Endometrium (tissue), 2 donors: ENCODE data around the gene ZSCAN5C.
"Not testable (repeated sequence)": the region's sequence is repeated elsewhere in the genome, so short reads cannot be mapped to it uniquely, and the experiment has no call there.

Experiments used
- FAIRE-seq: peaks from 2 replicates; lab custom pipeline; 2012; peaks lifted over from hg19 to GRCh38; lab: Jason Lieb, UNC
- donor health status: control.
- donor health status: control.

ZSCAN5C gene

DNA sequence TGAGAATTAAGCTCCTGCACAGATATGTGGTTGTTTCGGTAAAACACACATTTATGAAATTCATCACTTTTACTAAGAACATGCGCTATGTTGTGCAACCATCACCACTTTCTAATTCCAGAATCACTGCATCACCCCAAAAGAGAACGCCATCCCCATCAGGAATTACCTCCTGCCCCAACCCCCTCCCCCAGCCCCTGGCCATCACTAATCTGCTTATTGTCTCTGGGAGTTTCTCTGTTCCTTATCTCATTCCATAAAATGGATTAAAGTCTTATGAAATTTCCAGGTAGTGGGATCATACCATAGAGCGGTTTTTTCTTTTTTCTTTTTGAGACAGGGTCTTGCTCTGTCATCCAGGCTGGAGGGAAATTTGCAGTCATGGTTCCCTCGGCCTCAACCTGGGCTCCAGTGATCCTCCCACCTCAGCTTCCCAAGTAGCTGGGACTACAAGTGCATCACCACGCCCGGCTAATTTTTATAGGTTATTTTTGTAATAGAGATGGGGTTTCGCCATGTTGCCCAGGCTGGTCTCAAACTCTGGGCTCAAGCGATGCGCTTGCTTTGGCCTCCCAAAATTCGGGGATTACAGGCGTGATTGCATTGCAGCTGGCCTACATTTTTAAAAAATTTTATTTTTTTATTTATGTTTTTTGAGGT lies 8.0 kb upstream of the ZSCAN5C start:
- FAIRE-seq = no peak

DNA sequence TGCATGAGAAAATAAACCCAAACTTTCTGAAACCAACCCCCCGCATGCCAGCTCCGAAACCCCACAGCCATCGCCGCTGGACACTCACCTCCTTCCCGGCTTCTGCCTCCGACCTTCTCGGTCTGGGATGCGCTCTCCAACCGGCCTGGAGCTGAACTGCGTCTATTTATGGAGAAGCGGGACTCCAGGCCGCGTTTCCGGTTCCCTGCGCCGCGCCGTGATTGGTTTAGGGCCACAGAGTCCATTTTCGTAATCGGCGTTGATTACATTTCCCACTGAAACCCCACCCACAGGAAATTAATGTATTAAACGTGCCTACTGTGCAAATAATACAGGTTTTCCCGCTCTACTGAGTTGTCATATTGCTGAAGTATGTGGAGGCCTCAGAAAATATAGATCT lies 4.4 kb upstream of the ZSCAN5C start, which contains the start of gene ZSCAN5B:
Gene ZSCAN5B, minus strand, starts transcription at position 138 of the 400 bp plus-strand sequence. CDS start 4,731 bp downstream, outside the sequence.
- not testable (repeated sequence) for FAIRE-seq

DNA sequence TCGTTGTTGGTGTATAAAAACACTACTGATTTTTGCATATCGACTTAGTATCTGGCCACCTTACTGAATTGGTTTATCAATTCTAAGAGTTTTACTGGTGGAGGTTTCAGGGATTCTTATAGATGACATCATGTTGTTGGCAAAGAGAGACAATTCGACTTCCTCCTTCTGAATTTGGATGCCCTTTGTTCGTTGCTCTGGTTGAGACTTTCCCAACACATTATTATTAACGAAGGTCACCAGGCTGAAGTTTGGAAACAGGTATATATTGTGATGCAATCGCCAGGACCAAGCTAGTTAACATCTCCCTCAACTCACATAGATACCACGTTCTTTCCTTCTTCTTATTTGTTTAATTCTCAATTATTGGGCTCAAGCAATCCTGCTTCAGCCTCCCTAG lies 2.4 kb upstream of the ZSCAN5C start:
- no peak for FAIRE-seq

DNA sequence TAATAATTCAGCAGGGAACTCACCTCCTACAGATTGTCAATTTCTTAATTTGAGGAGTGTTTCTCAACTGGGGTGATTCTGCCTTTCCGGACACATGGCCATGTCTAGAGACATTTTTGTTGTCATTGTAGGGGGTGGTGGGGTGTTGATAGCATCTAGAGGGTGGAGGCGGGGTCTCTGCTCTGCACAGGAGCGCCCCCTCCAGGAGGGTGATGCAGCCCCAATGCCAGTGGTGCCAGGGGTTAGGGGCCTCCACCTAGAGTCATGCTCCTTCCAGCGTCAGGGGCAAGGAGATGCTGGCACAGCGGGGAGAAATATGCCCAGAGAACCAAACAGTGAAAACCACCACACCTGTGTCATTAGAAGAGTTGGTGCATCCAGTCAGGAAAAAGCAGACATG lies 5.5 kb downstream of the ZSCAN5C start:
- FAIRE-seq = not testable (repeated sequence)

DNA sequence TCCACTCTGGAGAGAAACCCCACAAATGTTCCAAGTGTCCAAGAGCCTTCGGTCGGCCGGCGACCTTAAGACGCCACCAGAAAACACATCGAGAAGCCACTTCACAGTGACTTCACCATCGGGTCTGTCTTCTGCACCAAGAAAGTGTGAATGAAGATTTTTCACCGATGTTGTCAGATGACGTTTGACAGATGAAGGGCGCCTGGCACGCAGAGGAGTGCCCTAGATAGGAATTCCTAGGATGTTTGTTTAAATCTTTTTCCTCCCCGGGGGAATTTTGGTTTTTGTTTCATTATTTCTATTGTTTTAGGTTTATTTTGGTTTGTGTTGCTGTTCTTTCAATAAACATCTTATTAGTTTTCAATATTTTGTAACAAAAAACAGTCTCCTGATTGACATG lies 7.0 kb downstream of the ZSCAN5C start:
- FAIRE-seq = no peak

DNA sequence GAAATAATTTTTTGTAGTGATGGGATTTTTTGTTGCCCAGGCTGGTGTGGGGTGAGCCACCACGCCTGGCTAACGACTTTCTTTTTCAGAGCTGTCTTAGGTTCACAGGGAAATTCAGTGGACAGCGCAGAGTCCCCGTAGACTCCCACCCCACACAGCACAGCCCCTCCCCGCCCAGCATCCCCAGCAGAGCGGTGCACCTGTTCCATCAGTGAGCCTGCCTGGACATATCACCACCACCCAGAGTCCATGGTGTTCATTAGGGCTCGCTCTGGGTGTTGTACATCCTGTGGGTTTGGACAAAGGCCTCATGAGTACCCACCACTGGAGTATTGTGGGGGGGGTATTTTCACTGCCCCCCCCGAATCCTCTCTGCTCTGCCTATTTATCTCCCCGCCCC lies 8.0 kb downstream of the ZSCAN5C start:
- FAIRE-seq = not testable (repeated sequence)

DNA sequence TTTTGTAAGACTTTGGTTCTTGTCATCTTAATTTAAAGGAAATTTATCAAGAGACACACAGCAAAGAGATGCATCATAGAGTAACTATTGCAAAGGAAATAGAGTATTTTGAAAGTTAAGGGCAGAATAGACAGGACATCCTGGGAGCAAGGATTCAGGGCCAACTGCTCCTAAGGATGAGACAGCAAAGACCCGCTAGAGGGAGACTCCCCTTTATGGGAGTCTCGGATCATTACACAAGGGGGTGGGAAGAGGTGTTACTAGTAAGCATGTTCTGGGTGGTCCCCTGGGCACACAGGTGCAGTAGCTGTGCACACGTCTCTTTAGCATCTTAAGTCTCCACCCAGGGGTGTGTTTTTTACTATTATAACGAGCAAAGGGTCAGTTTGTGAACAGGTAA lies 9.6 kb downstream of the ZSCAN5C start:
- FAIRE-seq = no peak

DNA sequence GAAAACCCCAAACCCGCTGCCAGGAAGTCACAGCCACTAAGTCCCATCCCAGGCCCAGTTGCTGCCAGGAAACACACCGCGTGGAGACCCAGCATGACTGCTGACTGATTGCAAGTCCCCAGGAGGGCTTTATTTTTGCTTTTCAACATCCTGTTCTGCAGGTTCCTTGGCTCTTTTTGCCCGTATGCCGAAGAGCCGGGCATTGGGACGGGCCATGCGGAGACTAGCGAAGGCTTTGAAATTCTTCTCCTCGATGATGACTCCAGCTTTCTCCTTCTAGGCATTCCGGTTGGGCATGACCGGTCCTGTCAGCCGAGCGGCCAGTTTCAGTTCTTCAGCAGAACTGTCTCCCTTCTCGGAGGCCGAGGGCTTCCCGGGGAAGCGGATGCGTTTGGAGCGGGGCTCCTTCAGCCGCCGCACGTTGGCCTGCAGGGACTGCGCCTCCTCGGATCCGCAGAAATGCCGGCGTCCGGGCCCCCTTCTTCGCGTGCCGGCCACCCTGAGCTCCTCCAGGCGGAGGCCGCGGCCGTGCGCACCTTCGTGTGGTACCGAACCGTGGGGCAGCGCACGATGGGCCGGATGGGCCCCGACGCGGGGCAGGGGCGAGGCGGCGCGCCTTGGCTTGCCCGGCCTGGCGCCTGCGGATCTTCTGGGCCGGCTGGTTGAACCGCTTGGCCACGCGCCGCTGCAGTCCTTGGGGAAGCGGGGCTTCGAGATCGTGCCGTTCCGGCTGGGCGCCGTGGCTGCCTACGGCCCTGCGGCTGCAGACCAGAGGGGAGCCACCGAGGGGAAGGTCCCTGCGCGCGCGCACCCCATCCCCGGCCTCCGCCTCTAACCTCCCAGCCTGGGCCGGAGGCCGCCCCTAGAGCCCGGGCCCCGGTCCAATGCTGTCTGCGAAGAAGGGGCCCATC lies 15.2 kb downstream of the ZSCAN5C start:
- FAIRE-seq = no peak

DNA sequence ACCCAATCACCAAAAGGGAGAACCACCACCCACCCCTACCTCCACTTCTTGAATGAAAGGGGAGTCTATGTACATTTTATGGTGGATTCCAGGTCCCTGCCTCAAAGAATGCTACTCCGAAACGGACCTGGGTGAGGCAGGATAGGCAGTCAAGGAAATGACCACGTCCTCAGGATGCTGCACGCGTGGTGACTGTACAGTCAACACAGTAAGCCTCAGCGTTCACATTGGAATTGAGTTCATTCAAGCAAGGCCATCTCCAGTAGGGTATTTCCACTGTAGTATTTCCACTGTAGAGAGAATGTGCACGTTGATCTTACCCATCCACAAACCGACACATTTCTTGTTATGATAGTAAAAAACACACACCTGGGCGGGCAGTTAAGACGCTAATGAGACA lies 16.9 kb downstream of the ZSCAN5C start:
- no peak for FAIRE-seq

DNA sequence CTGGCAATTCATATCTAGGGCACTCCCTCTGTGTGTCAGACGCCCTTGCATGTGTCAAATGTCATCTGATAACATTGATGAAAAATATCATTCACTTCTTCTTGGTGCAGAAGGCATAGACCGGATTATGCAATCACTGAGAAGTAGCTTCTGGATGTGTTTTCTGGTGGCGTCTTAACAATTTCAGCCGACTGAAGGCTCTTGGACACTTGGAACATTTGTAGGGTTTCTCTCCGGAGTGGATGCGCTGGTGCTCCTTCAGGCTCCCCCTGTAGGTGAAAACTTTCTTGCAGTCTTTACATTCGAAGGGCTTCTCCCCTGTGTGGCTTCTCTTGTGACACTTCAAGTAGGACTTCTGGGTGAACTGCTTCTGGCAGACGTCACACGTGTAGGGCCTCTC lies 19.4 kb downstream of the ZSCAN5C start:
- not testable (repeated sequence) for FAIRE-seq

DNA sequence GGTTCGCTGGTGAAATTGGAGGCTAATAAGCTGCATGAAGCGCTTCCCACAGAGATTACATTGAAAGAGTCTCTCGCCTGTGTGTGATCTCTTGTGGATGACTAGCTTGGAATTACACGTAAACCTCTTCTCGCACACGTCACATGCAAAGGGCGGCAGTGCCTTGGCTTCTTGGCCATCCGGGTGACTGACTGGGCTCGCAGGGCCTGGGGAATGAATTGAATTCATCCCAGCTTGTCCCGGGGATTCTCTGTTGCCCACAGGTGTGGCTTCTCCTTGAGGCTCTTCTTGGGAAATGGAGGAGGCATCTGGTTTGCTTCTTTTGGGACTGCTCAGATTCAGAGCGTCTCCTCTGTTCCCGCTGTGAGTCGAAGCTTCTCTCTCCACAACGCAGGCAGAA lies 19.8 kb downstream of the ZSCAN5C start:
- FAIRE-seq = no peak

DNA sequence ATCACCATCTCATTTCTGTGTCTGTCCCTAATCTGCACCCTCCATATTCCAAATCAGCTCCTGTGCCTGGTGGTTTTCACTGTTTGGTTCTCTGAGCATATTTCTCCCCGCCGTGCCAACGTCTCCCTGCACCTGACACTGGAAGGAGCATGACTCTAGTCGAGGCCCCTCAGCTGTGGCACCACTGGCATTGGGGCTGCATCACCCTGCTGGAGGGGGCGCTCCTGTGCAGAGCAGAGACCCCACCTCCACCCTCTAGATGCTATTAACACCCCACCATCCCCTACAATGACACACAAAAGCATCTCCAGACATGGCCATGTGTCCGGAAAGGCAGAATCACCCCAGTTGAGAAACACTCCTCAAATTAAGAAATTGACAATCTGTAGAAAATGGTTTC lies 20.8 kb downstream of the ZSCAN5C start:
- no peak for FAIRE-seq

DNA sequence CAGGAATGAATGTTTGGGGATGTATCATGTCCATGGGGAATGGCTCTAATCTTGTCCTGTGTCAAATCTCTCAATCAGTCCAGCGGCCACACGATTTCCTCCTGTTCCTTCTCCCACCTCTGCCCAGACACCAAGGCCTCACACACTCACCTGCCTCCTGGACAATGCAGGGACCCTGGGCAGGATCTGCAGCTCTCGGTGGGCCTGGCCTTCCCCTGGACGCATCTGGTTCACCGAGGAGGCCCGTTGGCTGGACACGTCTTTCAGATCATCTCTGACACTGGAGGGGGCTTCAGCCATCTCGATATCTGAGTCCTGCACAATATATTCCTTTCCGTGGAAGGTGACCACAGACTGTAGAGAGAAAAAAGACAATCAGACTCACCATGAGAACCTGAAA lies 21.4 kb downstream of the ZSCAN5C start:
- FAIRE-seq = no peak

DNA sequence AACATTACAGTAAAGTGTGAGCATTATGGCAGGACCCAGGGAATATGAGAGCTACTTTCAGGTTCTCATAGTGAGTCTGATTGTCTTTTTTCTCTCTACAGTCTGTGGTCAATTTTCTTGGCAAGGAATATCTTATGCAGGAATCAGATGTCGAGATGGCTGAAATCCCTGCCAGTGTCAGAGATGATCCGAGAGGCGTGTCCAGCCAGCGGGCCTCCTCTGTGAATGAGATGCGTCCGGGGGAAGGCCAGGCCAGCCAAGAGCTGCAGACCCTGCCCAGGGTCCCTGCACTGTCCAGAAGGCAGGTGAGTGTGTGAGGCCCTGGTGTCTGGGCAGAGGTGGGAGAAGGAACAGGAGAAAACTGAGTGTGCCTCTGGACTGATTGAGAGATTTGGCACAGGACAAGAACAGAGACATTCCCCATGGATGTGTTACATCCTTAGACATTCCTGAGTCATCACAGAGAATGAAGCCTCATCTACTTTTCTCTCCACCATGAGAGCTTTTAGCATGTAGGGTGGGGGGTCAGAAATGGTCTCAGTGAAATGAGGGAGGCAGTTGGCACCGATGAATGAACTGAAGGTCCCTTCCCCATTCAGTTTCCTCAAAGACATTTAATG lies 43.2 kb downstream of the ZSCAN5C start:
- no peak for FAIRE-seq

DNA sequence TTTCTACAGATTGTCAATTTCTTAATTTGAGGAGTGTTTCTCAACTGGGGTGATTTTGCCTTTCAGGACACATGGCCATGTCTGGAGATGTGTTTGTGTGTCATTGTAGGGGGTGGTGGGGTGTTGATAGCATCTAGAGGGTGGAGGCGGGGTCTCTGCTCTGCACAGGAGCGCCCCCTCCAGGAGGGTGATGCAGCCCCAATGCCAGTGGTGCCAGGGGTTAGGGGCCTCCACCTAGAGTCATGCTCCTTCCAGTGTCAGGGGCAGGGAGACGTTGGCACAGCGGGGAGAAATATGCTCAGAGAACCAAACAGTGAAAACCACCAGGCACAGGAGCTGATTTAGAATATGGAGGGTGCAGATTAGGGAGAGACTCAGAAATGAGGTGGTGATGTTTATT lies 43.7 kb downstream of the ZSCAN5C start:
- FAIRE-seq = not testable (repeated sequence)

DNA sequence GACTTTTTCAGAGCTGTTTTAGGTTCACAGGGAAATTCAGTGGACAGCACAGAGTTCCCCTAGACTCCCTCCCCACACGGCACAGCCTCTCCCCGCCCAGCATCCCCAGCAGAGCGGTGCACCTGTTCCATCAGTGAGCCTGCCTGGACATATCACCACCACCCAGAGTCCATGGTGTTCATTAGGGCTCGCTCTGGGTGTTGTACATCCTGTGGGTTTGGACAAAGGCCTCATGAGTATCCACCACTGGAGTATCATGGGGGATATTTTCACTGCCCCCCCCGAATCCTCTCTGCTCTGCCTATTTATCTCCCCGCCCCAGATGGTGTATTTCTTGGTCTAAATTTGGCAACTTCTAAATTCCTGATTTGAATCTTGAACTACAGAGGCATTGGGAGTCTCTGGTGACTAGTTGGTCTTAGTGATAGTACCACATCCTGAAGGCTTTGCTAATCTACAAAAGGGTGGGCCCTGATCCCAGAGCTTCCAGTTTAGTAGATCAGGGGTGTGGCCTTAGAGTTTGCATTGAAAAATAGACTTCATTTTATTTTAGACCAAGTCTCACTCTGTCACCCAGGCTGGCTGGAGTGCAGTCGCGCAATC lies 46.8 kb downstream of the ZSCAN5C start:
- not testable (repeated sequence) for FAIRE-seq

DNA sequence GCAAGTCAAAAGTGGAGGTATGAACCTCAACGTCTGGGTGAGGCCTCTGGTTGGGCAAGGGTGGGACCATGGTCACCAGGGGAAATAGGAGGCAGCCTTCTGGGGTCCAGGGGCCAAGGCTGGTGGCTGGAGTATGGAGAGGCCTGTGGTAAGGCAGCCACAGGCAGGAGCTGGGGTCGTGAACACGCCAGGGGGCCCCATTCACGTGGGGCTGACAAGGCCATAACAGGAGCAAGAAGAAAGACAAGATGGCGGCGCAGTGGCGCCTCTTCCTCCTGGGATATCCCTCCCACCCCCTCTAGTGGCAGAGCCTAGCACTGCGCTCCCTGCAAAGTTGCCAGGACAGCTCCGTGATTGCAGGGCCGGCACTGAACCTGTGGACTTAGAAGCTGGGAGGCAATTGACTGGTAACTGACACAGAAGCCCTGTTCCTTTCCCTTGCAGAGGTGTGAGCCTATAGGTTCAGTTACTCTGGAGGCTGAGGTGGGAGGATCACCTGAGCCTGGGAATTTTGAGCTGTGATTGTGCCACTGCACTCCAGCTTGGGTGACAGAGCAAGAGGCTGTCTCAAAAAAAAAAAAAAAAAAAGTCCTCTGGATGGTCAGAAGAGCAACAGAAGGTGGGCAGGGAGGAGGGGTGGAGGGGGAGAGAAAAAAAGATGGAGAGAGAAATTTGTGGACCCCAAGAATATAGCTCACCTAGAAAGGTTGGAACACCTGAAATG lies 50.8 kb downstream of the ZSCAN5C start:
- FAIRE-seq = no peak

DNA sequence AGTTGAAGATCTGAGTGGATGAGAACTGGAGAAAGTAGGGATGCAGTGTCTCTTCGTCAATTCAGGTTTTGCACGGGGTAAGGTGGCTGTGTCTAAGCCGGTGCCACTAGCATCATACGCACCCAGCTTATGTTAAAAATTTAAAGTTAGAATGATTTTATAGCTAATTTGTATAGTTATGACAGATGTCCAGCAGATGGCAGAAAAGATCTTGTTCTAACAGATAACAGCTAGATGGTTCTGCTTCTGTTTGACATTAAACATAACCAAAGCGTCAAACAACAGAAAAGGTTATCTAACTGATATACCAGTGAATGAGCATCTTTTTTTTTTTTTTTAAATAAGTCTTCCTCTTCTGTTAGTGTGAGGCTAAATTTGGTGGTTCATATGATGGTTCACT lies 51.7 kb downstream of the ZSCAN5C start:
- peak; percentile 82 for FAIRE-seq

DNA sequence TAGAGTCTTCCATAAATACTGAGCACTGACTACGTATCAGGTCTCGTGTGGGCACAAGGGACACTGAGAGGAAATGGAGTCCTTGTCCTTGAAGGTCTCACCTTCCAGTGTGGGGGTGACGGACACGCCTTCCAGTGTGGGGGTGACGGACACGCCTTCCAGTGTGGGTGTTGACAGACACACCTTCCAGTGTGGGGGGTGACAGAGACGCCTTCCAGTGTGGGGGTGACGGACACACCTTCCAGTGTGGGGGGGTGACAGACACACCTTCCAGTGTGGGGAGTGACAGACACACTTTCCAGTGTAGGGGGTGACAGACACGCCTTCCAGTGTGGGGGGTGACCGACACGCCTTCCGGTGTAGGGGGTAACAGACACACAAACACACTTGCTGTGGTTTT lies 56.2 kb downstream of the ZSCAN5C start:
- FAIRE-seq = no peak
